ENCODE results near the gene ANO1. TPM values are rescaled to one million over a fixed set of nuclear protein-coding genes. Genes with fewer than 3 reads are reported as not detected.

The ANO1 gene
- total RNA-seq, result 0.27 TPM in 1 of 2 replicates, not detected in the other

GRCh38 chr11:70078095-70078780 lies at the start of gene ANO1:
ANO1 (plus strand) TSS chr11:70078317; CDS start chr11:70078607, 290 bp downstream.

DNA sequence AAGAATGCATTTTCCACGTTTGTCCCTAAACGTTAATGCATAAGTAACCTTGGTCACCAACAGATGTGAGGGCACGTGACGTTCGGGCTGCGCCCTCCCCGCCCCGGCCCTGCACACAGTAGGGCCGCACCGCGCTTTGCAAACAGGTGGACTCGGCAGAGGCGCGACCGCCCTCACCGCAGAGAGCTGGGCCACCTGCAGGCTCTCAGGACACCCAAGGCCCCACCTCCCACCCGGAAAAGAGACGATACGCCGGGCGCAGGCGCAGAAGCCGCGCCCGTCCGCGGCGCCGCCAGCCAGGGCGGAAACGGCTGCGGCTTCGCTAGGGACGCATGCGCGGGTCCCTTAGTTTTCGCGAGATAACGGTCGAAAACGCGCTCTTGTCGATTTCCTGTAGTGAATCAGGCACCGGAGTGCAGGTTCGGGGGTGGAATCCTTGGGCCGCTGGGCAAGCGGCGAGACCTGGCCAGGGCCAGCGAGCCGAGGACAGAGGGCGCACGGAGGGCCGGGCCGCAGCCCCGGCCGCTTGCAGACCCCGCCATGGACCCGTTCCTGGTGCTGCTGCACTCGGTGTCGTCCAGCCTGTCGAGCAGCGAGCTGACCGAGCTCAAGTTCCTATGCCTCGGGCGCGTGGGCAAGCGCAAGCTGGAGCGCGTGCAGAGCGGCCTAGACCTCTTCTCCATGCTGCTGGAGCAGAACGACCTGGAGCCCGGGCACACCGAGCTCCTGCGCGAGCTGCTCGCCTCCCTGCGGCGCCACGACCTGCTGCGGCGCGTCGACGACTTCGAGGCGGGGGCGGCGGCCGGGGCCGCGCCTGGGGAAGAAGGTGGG lies 125.0 kb downstream of the ANO1 start, which contains the start of gene FADD:
Gene FADD, plus strand, starts transcription at position 377 of the 831 bp plus-strand sequence. Its CDS starts 164 bp downstream, at position 541.

Small RNA genes within 50 kb of the gene (small RNA-seq; reads per million reads assigned to genes)
- not detected for gene RNU6-1175P

Other genes starting within 250 kb of the ANO1 start
- 40.2 and 47.7 TPM in 2 replicates for gene FADD, start 125.0 kb downstream of the ANO1 start, total RNA-seq
- gene PPFIA1, start 192.4 kb downstream of the ANO1 start, total RNA-seq, result 58.2 and 58.3 TPM in 2 replicates